B cell (primary cell): ENCODE results near the gene DNAJB12.

Experiments used
- EZH2 ChIP-seq: IDR thresholded peaks from 2 replicates; pipeline ENCODE4 v1.6.1; 2012; ENCODE audit warnings: borderline replicate concordance, low read depth, mild to moderate bottlenecking, moderate library complexity, low read length; ENCODE audit not compliant: insufficient read depth, poor library complexity, severe bottlenecking
- TF ChIP-seq, protein P1 (sequence below): fragments of 200-600 bp; IDR thresholded peaks from one replicate; pipeline ENCODE4 v1.8.0; 2022; ENCODE audit warnings: antibody characterized with exemption, mild to moderate bottlenecking

GRCh38 chr10:72328045-72328828, 26.5 kb downstream of the DNAJB12 start:
- TF ChIP-seq, protein P1, sequence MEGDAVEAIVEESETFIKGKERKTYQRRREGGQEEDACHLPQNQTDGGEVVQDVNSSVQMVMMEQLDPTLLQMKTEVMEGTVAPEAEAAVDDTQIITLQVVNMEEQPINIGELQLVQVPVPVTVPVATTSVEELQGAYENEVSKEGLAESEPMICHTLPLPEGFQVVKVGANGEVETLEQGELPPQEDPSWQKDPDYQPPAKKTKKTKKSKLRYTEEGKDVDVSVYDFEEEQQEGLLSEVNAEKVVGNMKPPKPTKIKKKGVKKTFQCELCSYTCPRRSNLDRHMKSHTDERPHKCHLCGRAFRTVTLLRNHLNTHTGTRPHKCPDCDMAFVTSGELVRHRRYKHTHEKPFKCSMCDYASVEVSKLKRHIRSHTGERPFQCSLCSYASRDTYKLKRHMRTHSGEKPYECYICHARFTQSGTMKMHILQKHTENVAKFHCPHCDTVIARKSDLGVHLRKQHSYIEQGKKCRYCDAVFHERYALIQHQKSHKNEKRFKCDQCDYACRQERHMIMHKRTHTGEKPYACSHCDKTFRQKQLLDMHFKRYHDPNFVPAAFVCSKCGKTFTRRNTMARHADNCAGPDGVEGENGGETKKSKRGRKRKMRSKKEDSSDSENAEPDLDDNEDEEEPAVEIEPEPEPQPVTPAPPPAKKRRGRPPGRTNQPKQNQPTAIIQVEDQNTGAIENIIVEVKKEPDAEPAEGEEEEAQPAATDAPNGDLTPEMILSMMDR: no peak
- no peak for TF ChIP-seq EZH2
